Trophoblast cell (in vitro differentiated cells and primary cell): ENCODE data around the gene SMAD2.
A peak's percentile ranks its signal among the peaks of the same experiment; 100 is the strongest.

Experiments used
- DNase-seq, 2 donors: peaks; one replicate each; pipeline ENCODE4 v3.0.0-alpha.2; 2016
- H2AFZ ChIP-seq: 2 replicates; pipeline ENCODE4 v1.6.1; 2013; ENCODE audit warnings: low read length, moderate library complexity, mild to moderate bottlenecking; ENCODE audit not compliant: insufficient read depth, poor library complexity
- H2AK5ac ChIP-seq: 2 replicates; pipeline ENCODE4 v1.6.1; 2013; ENCODE audit warnings: mild to moderate bottlenecking, low read length
- H2BK120ac ChIP-seq: 2 replicates; pipeline ENCODE4 v1.6.1; 2013; ENCODE audit warnings: low read length, mild to moderate bottlenecking, moderate library complexity; ENCODE audit not compliant: insufficient read depth, poor library complexity
- H2BK12ac ChIP-seq: 2 replicates; pipeline ENCODE4 v1.6.1; 2013; ENCODE audit warnings: mild to moderate bottlenecking, low read length, moderate library complexity
- H2BK5ac ChIP-seq: 2 replicates; pipeline ENCODE4 v1.6.1; 2013; ENCODE audit warnings: low read length, low read depth, moderate library complexity, mild to moderate bottlenecking; ENCODE audit not compliant: poor library complexity
- H3K14ac ChIP-seq: 2 replicates; pipeline ENCODE4 v1.6.1; 2013; ENCODE audit warnings: mild to moderate bottlenecking, low read length
- H3K18ac ChIP-seq: 2 replicates; pipeline ENCODE4 v1.6.1; 2013; ENCODE audit warnings: mild to moderate bottlenecking, low read length
- H3K23ac ChIP-seq: 2 replicates; pipeline ENCODE4 v1.6.1; 2013; ENCODE audit warnings: low read length
- H3K27ac ChIP-seq: 2 replicates; pipeline ENCODE4 v1.5.1; 2013; ENCODE audit warnings: low read depth, mild to moderate bottlenecking, inconsistent platforms, low read length, moderate library complexity
- H3K27me3 ChIP-seq: 2 replicates; pipeline ENCODE4 v1.6.1; 2013; ENCODE audit warnings: inconsistent platforms, mild to moderate bottlenecking, low read length, moderate library complexity; ENCODE audit not compliant: insufficient read depth
- H3K36me3 ChIP-seq, 2 experiments: 1 replicate in 1 of 2; 2 replicates in 1 of 2; pipeline ENCODE4 v1.6.1; 2013; ENCODE audit warnings: low read length in 2 of 2, mild to moderate bottlenecking in 2 of 2, moderate library complexity in 1 of 2; ENCODE audit not compliant: insufficient read depth in 2 of 2, control insufficient read depth in 1 of 2
- H3K4ac ChIP-seq: 2 replicates; pipeline ENCODE4 v1.6.1; 2013; ENCODE audit warnings: low read depth, mild to moderate bottlenecking, low read length, moderate library complexity
- H3K4me1 ChIP-seq, 2 experiments: 1 replicate in 1 of 2; 2 replicates in 1 of 2; pipeline ENCODE4 v1.6.1; 2013; ENCODE audit warnings: low read length in 2 of 2, mild to moderate bottlenecking in 2 of 2, moderate library complexity in 1 of 2; ENCODE audit not compliant: insufficient read depth in 2 of 2, control insufficient read depth in 1 of 2
- H3K4me2 ChIP-seq: 2 replicates; pipeline ENCODE4 v1.6.1; 2013; ENCODE audit warnings: inconsistent platforms, mild to moderate bottlenecking, low read length, moderate library complexity
- H3K4me3 ChIP-seq: 2 replicates; pipeline ENCODE4 v1.5.1; 2013; ENCODE audit warnings: mild to moderate bottlenecking, low read depth, low read length, inconsistent platforms
- H3K79me1 ChIP-seq: one replicate; pipeline ENCODE4 v1.6.1; 2013; ENCODE audit warnings: low read length
- H3K79me2 ChIP-seq: 2 replicates; pipeline ENCODE4 v1.6.1; 2013; ENCODE audit warnings: low read length, mild to moderate bottlenecking; ENCODE audit not compliant: control insufficient read depth, insufficient read depth, poor library complexity
- H3K9ac ChIP-seq: 2 replicates; pipeline ENCODE4 v1.6.1; 2013; ENCODE audit warnings: mild to moderate bottlenecking, low read length
- H3K9me3 ChIP-seq: 2 replicates; pipeline ENCODE4 v1.6.1; 2013; ENCODE audit warnings: low read depth, mild to moderate bottlenecking, control low read depth, inconsistent platforms, low read length; ENCODE audit not compliant: insufficient read depth
- H4K12ac ChIP-seq: 2 replicates; pipeline ENCODE4 v1.6.1; 2013; ENCODE audit warnings: low read depth, mild to moderate bottlenecking, low read length, moderate library complexity
- H4K8ac ChIP-seq: 2 replicates; pipeline ENCODE4 v1.6.1; 2013; ENCODE audit warnings: low read depth, mild to moderate bottlenecking, low read length, moderate library complexity
- H4K91ac ChIP-seq: one replicate; pipeline ENCODE4 v1.6.1; 2013; ENCODE audit warnings: low read depth, mild to moderate bottlenecking, low read length, moderate library complexity
- WGBS: extraction: QIAGEN DNeasy Blood & Tissue Kit; methylation state at CpG from one replicate; pipeline ENCODE4 v1.1.7; 2013; ENCODE audit warnings: missing lambda C conversion rate; ENCODE audit not compliant: insufficient read length, insufficient coverage; ENCODE audit errors: extremely low coverage; 5-methylcytosine and 5-hydroxymethylcytosine counted together

Gene SMAD2

DNA sequence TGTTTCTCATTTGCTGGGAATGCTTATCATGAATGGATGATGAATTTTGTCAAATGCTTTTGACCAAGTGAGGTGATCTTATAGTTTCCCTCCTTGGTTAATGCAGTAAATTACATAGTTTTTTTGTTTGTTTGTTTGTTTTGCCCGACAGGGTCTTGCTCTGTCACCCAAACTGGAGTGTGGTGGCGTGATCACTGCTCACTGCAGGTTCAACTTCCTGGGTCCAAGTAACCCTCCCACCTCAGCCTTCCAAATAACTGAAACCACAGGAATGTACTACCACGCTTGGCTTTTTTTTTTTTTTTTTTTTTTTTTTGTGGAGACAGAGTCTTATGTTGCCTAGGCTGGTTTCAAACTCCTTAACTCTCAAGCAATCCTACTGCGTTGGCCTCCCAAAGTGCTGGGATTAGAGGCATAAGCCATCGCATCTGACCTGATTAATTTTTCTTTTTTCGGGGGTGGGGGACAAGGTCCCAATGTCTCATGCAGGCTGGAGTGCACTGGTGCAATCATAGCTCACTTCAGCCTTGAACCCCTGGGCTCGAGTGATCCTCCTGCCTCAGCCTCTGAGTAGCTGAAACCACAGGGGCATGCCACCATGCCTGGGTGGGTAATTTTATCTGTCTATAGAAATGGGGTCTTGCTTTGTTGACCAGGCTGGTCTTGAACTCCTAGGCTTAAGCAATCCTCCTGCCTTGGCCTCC lies 48.6 kb downstream of the SMAD2 start:
- Histone ChIP-seq H3K4ac (peak overlapping the region; percentile 21), H3K79me2 (peaks cover 3% of the 10 kb centered on the region), H3K4me2 (peak overlapping the region; percentile 32), H4K8ac (peak overlapping the region; percentile 65), H3K27ac (no peak overlapping the region), H3K27me3 (no peaks in the 10 kb centered on the region), H2BK120ac (peak overlapping the region; percentile 53), H4K12ac (no peak overlapping the region), H2AK5ac (peak overlapping the region; percentile 53), H4K91ac (peak overlapping the region; percentile 8), H2AFZ (no peak overlapping the region), H3K9me3 (no peaks in the 10 kb centered on the region), H2BK12ac (peak overlapping the region; percentile 87), H3K9ac (no peak overlapping the region), H3K23ac (no peak overlapping the region), H3K14ac (peak overlapping the region; percentile 79), H3K36me3 (peaks cover 2 to 3% of the 10 kb centered on the region in 2 experiments), H3K79me1 (peaks cover 4% of the 10 kb centered on the region), H3K4me3 (no peak overlapping the region), H2BK5ac (no peak overlapping the region), H3K4me1 (peaks cover 3 to 10% of the 10 kb centered on the region in 2 experiments), H3K18ac (peak overlapping the region; percentile 87)
- WGBS = no CpG with 5 or more reads among the region's 7 CpGs
- peak in 1 of 2 donors; percentile 17 for DNase-seq

- Histone ChIP-seq H3K9me3 (no peaks in the 10 kb centered on the region), H3K36me3 (peaks cover 2 to 3% of the 10 kb centered on the region in 2 experiments), H4K8ac (no peak overlapping the region), H4K12ac (no peak overlapping the region), H2AFZ (no peak overlapping the region), H2BK5ac (no peak overlapping the region), H3K4ac (no peak overlapping the region), H3K18ac (no peak overlapping the region), H3K79me2 (peaks cover 3% of the 10 kb centered on the region), H3K9ac (no peak overlapping the region), H2AK5ac (no peak overlapping the region), H3K4me1 (peaks cover 3 to 10% of the 10 kb centered on the region in 2 experiments), H2BK12ac (no peak overlapping the region), H3K79me1 (peaks cover 4% of the 10 kb centered on the region), H3K27me3 (no peaks in the 10 kb centered on the region), H4K91ac (no peak overlapping the region), H3K27ac (no peak overlapping the region), H2BK120ac (no peak overlapping the region), H3K14ac (no peak overlapping the region), H3K4me3 (no peak overlapping the region), H3K4me2 (no peak overlapping the region), H3K23ac (no peak overlapping the region)
- no peak for DNase-seq
- no CpG with 5 or more reads among the region's 3 CpGs for WGBS
Observed at GRCh38 chr18:47881042-47881441, 49.4 kb downstream of the SMAD2 start.

DNA sequence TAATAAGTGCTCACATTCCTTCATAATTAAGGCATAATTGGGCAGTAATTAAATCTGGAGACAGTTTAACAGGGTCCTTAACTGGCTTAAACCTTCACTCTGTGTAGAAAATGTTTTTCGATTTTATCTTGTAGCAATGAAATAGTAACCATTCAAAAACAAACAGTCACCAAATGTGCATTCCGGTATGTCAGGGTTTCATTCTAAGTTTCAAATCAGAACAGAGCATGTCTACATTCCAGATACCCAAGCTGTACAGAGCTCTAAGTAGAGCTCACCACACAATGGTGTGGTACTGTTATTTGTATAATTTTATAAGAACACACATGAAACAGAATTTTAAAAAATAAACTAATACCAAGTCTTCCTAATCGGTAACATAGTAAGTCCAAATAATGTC lies 52.6 kb downstream of the SMAD2 start:
- peak; percentile 3 to 79 for DNase-seq
- no peaks in the 10 kb centered on the region for H3K27me3 ChIP-seq
- H3K4ac ChIP-seq = no peak overlapping the region
- no peak overlapping the region for H3K4me2 ChIP-seq
- H3K79me1 ChIP-seq = peaks cover 4% of the 10 kb centered on the region
- no peak overlapping the region for H3K9ac ChIP-seq
- H4K91ac ChIP-seq = no peak overlapping the region
- no peak overlapping the region for H3K23ac ChIP-seq
- no peak overlapping the region for H3K18ac ChIP-seq
- H4K8ac ChIP-seq = no peak overlapping the region
- H2BK12ac ChIP-seq = no peak overlapping the region
- no peak overlapping the region for H4K12ac ChIP-seq
- no CpG with 5 or more reads among the region's 3 CpGs for WGBS
- no peak overlapping the region for H3K27ac ChIP-seq
- peaks cover 0 to 4% of the 10 kb centered on the region in 2 experiments for H3K36me3 ChIP-seq
- H3K9me3 ChIP-seq = no peaks in the 10 kb centered on the region
- no peak overlapping the region for H3K14ac ChIP-seq
- H2BK5ac ChIP-seq = no peak overlapping the region
- H3K79me2 ChIP-seq = peaks cover 4% of the 10 kb centered on the region
- H3K4me1 ChIP-seq = peaks cover 3 to 10% of the 10 kb centered on the region in 2 experiments
- H3K4me3 ChIP-seq = no peak overlapping the region
- H2AFZ ChIP-seq = no peak overlapping the region
- no peak overlapping the region for H2AK5ac ChIP-seq
- H2BK120ac ChIP-seq = no peak overlapping the region

DNA sequence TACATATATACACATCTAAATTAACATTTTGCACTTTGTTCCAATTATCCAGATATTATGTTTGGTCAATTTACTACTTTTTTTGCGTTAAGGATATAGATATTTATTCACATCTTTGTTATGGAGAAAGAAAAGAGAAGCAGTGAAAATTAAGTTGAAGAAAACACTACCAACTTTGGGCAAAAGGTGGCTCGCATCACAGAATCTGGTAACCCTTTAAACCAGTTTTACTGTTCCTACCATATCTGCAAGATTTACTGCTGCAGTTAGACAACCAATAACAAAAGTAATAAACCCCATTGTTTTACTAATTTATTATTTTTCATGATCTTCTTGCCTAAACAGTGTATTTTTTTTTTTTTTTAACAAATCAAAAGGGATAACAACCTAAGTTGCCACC lies 53.6 kb downstream of the SMAD2 start:
- Histone ChIP-seq H3K23ac (no peak overlapping the region), H3K4me2 (no peak overlapping the region), H3K4me1 (peaks cover 0 to 5% of the 10 kb centered on the region in 2 experiments), H3K4ac (no peak overlapping the region), H3K27ac (no peak overlapping the region), H2AK5ac (no peak overlapping the region), H2AFZ (no peak overlapping the region), H2BK5ac (no peak overlapping the region), H3K4me3 (no peak overlapping the region), H3K14ac (no peak overlapping the region), H4K12ac (no peak overlapping the region), H3K9me3 (no peaks in the 10 kb centered on the region), H2BK12ac (no peak overlapping the region), H3K18ac (no peak overlapping the region), H3K27me3 (no peaks in the 10 kb centered on the region), H4K8ac (no peak overlapping the region), H2BK120ac (no peak overlapping the region), H3K79me2 (peaks cover 5% of the 10 kb centered on the region), H3K36me3 (peaks cover 0 to 1% of the 10 kb centered on the region in 2 experiments), H4K91ac (no peak overlapping the region), H3K79me1 (no peaks in the 10 kb centered on the region), H3K9ac (no peak overlapping the region)
- DNase-seq = no peak
- no CpG with 5 or more reads among the region's 2 CpGs for WGBS
